OCI-LY7 (cell line): ENCODE data around the gene PCSK9.

Experiments
- CTCF ChIP-seq: fragments of 200-600 bp; sonication (generic); conservative IDR thresholded peaks from 2 replicates; pipeline ENCODE4 v1.5.1; 2014; ENCODE audit warnings: mild to moderate bottlenecking, antibody characterized with exemption, low read length, moderate library complexity, mixed read lengths
- EZH2phosphoT487 ChIP-seq: fragments of 200-600 bp; sonication (generic); IDR thresholded peaks from 2 replicates; pipeline ENCODE4 v1.6.1; 2018; ENCODE audit warnings: low read depth, borderline replicate concordance, mild to moderate bottlenecking, mixed run types, antibody characterized with exemption, low read length, moderate library complexity, mixed read lengths

GRCh38 chr1:55010194-55010886 is 29.0 kb upstream of the PCSK9 start:
- TF ChIP-seq CTCF (no peak), EZH2phosphoT487 (no peak)
